DMS53 treated with DMSO at 0.1 percent for 48 hours (cell line): ENCODE measurements around the gene DRGX.

Experiments used
- DNase-seq: peaks from one replicate; lab custom pipeline; 2025; ENCODE audit not compliant: unreplicated experiment; lab: John Stamatoyannopoulos, UW

DRGX gene

GRCh38 chr10:49363309-49364031 is 32.4 kb downstream of the DRGX start:
- DNase-seq, result no peak

- peak; percentile 22 for DNase-seq
These were observed 33.2 kb downstream of the DRGX start for GRCh38 chr10:49362596-49363260.

- DNase-seq, result no peak
These were observed 33.9 kb downstream of the DRGX start for GRCh38 chr10:49361735-49362568.

- DNase-seq, result no peak
These were observed 34.7 kb downstream of the DRGX start for GRCh38 chr10:49361178-49361554.

- no peak for DNase-seq
These were observed 35.4 kb downstream of the DRGX start for GRCh38 chr10:49360271-49361177.

GRCh38 chr10:49359349-49360270 is 36.3 kb downstream of the DRGX start:
- no peak for DNase-seq

- DNase-seq, result no peak
These were observed 38.0 kb downstream of the DRGX start for GRCh38 chr10:49357910-49358309.

GRCh38 chr10:49356944-49357343 is 38.9 kb downstream of the DRGX start:
- no peak for DNase-seq

- no peak for DNase-seq
These were observed 39.7 kb downstream of the DRGX start for GRCh38 chr10:49356181-49356580.

- no peak for DNase-seq
These were observed 40.7 kb downstream of the DRGX start for GRCh38 chr10:49355221-49355620.

- DNase-seq, result no peak
These were observed 41.3 kb downstream of the DRGX start for GRCh38 chr10:49354593-49354992.

- no peak for DNase-seq
These were observed 41.9 kb downstream of the DRGX start for GRCh38 chr10:49353895-49354566.

GRCh38 chr10:49353026-49353894 is 42.6 kb downstream of the DRGX start:
- DNase-seq, result peak; percentile 4

- no peak for DNase-seq
These were observed 43.6 kb downstream of the DRGX start for GRCh38 chr10:49352323-49352722.

- DNase-seq, result no peak
These were observed 44.2 kb downstream of the DRGX start for GRCh38 chr10:49351669-49352068.

- no peak for DNase-seq
These were observed 44.9 kb downstream of the DRGX start for GRCh38 chr10:49350846-49351532.

GRCh38 chr10:49350138-49350537 is 45.8 kb downstream of the DRGX start:
- DNase-seq, result no peak

- no peak for DNase-seq
These were observed 46.5 kb downstream of the DRGX start for GRCh38 chr10:49349390-49349789.
